DOHH2 (cell line): ENCODE data around the gene LMTK2.

ENCODE experiments used
- EZH2phosphoT487 ChIP-seq: fragments of 200-600 bp; sonication (generic); IDR thresholded peaks from 2 replicates; pipeline ENCODE4 v1.6.1; 2017; ENCODE audit warnings: borderline replicate concordance, mild to moderate bottlenecking, antibody characterized with exemption, low read length, moderate library complexity, mixed read lengths
- TF ChIP-seq, protein P1 (sequence below): fragments of 200-600 bp; sonication (generic); IDR thresholded peaks from one replicate; pipeline ENCODE4 v1.5.1; 2014; ENCODE audit warnings: antibody characterized with exemption, mild to moderate bottlenecking, low read depth, low read length; ENCODE audit not compliant: poor library complexity, severe bottlenecking

DNA sequence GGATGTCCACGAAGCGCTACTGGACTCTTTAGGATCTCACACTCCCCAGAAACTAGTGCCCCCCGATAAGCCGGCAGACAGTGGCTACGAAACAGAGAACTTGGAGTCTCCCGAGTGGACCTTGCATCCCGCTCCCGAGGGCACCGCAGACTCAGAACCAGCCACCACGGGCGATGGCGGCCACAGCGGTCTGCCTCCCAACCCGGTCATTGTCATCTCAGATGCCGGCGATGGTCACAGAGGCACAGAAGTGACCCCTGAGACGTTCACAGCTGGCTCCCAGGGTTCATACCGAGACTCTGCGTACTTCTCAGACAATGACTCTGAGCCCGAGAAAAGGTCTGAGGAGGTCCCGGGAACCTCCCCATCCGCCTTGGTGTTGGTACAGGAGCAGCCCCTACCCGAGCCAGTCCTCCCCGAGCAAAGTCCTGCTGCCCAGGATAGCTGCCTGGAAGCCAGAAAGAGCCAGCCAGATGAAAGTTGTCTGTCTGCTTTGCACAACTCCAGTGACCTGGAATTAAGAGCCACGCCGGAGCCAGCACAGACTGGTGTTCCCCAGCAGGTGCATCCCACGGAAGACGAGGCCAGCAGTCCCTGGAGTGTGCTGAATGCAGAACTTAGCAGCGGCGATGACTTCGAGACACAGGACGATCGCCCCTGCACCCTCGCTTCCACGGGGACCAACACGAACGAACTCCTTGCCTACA lies 87.0 kb downstream of the LMTK2 start:
- TF ChIP-seq EZH2phosphoT487, result no peak
- TF ChIP-seq, protein P1, sequence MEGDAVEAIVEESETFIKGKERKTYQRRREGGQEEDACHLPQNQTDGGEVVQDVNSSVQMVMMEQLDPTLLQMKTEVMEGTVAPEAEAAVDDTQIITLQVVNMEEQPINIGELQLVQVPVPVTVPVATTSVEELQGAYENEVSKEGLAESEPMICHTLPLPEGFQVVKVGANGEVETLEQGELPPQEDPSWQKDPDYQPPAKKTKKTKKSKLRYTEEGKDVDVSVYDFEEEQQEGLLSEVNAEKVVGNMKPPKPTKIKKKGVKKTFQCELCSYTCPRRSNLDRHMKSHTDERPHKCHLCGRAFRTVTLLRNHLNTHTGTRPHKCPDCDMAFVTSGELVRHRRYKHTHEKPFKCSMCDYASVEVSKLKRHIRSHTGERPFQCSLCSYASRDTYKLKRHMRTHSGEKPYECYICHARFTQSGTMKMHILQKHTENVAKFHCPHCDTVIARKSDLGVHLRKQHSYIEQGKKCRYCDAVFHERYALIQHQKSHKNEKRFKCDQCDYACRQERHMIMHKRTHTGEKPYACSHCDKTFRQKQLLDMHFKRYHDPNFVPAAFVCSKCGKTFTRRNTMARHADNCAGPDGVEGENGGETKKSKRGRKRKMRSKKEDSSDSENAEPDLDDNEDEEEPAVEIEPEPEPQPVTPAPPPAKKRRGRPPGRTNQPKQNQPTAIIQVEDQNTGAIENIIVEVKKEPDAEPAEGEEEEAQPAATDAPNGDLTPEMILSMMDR, result no peak
